ENCODE results near the gene TALDO1. TPM values are rescaled to one million over a fixed set of nuclear protein-coding genes. Genes with fewer than 3 reads are reported as not detected.

Gene TALDO1
- total RNA-seq, 1 experiment from 2014 or later = 173 TPM

DNA sequence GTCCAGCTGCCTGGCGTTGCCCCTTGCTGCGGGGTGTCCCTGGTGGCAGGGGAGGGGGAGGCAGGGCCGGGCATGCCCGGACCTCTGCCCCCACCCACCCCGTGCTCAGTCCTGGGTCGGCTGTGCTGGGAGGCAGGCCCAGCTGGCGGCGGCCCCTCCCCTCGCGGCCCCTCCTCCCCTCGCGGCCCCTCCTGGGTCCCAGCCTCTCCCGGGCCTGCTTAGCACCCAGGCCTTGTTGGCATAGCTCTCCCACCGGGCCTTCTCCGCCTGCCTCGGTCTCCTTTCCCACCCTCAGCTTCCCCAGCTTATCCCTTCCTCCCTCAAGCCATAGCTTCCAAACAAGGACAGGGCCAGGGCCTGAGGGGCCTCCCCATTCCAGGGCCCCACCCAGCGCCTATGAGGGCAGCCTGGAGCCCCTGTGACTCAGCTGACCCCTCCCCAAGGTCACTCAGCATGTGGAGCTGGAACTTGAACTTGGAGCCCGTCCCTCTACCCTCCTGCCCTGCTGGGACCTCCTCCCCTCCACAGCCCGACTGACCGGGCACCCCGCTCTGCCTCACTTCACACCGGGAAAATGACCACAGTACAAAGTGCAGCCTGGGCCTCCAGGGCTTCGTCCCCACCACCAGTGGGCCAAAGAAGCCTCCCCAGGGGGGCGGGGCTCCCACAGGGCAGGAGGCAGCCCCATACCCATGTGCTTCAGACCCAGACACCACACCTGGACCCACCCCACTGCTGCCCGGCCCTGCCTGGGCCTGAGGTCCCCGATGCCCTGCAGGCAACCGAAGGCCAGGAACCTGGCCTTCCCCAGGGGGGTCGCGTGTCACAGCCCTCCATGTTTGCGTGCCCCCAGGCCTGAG is 40.1 kb upstream of the TALDO1 start:
- no peak overlapping the region for H3K27ac ChIP-seq (ENCODE audit: low read depth, low read length, poor library complexity, severe bottlenecking)
- POLR2A ChIA-PET (ENCODE audit: low non-redundant PET) = no interaction called here
- TF ChIP-seq, protein P1, sequence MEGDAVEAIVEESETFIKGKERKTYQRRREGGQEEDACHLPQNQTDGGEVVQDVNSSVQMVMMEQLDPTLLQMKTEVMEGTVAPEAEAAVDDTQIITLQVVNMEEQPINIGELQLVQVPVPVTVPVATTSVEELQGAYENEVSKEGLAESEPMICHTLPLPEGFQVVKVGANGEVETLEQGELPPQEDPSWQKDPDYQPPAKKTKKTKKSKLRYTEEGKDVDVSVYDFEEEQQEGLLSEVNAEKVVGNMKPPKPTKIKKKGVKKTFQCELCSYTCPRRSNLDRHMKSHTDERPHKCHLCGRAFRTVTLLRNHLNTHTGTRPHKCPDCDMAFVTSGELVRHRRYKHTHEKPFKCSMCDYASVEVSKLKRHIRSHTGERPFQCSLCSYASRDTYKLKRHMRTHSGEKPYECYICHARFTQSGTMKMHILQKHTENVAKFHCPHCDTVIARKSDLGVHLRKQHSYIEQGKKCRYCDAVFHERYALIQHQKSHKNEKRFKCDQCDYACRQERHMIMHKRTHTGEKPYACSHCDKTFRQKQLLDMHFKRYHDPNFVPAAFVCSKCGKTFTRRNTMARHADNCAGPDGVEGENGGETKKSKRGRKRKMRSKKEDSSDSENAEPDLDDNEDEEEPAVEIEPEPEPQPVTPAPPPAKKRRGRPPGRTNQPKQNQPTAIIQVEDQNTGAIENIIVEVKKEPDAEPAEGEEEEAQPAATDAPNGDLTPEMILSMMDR (conservative IDR thresholded peaks at IDR 0.05; ENCODE audit: low read depth, low read length) = no peak
- no peak for TF ChIP-seq EZH2 (IDR thresholded peaks at IDR 0.05; ENCODE audit: borderline replicate concordance, low read depth, low read length, poor library complexity, severe bottlenecking)
- H3K27me3 ChIP-seq (replicated peaks; ENCODE audit: insufficient read depth, low read depth, low read length, poor library complexity) = no peaks in the 10 kb centered on the region
- intact Hi-C loops (cut with micrococcal nuclease; ENCODE audit: unreplicated experiment) = no loop called here
- no peak overlapping the region for H3K4me3 ChIP-seq (ENCODE audit: low read depth, low read length, poor library complexity, severe bottlenecking)
- BruUV-seq (replicated peaks) = no TSS peak
- no peaks in the 10 kb centered on the region for H3K4me1 ChIP-seq (ENCODE audit: insufficient read depth, low read length, poor library complexity, severe bottlenecking)
- no peaks in the 10 kb centered on the region for H3K36me3 ChIP-seq (ENCODE audit: insufficient read depth, low read length, poor library complexity, severe bottlenecking)
- DNase-seq (ENCODE audit: low spot score) = no peak
- no peaks in the 10 kb centered on the region for H3K9me3 ChIP-seq (ENCODE audit: low read depth, low read length, poor library complexity, severe bottlenecking)
- CTCF ChIA-PET = interaction anchor here (0.6 kb wide), 1 partner anchor 12 kb away, joined by 8 read pairs; the partner anchor contains the start of gene TMEM80

DNA sequence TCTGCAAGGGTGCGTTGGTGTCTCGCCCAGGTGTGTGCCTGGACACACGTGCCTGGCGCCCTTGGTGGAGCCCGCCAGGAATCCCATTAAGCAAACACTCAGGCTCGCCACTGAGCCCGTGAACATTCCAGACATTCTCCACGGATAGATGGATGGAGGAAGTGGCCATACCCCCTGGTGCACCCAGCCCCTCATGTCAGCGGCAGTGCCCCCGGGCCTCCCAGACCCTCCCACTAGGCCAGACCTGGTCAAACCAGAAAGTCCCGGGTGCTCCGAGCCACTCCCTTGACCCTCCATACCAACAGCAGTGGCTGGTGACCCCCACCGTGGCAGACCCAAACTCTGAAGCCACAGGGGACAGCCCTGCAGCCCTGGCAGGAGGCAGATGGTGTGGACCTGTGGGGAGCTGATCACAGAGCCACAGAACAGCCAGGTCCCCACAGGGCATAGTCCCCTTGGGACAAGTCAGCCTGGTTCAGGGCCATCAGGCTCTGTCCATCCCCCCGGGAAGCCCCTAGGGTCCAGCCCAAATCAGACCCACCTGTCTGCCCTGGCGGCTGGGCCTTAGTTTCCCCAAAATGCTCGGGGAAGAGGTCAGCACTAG is 39.3 kb upstream of the TALDO1 start:
- no peaks in the 10 kb centered on the region for H3K9me3 ChIP-seq (ENCODE audit: low read depth, low read length, poor library complexity, severe bottlenecking)
- H3K27me3 ChIP-seq (replicated peaks; ENCODE audit: insufficient read depth, low read depth, low read length, poor library complexity) = no peaks in the 10 kb centered on the region
- H3K27ac ChIP-seq (ENCODE audit: low read depth, low read length, poor library complexity, severe bottlenecking) = no peak overlapping the region
- no peaks in the 10 kb centered on the region for H3K36me3 ChIP-seq (ENCODE audit: insufficient read depth, low read length, poor library complexity, severe bottlenecking)
- no peak overlapping the region for H3K4me3 ChIP-seq (ENCODE audit: low read depth, low read length, poor library complexity, severe bottlenecking)
- TF ChIP-seq EZH2 (IDR thresholded peaks at IDR 0.05; ENCODE audit: borderline replicate concordance, low read depth, low read length, poor library complexity, severe bottlenecking) = no peak
- TF ChIP-seq, protein P1 (conservative IDR thresholded peaks at IDR 0.05; ENCODE audit: low read depth, low read length) = no peak
- intact Hi-C loops (cut with micrococcal nuclease; ENCODE audit: unreplicated experiment) = no loop called here
- DNase-seq (ENCODE audit: low spot score) = no peak
- CTCF ChIA-PET = interaction anchor here (0.6 kb wide), 1 partner anchor 12 kb away, joined by 8 read pairs; the partner anchor contains the start of gene TMEM80
- no TSS peak for BruUV-seq (replicated peaks)
- no peaks in the 10 kb centered on the region for H3K4me1 ChIP-seq (ENCODE audit: insufficient read depth, low read length, poor library complexity, severe bottlenecking)
- POLR2A ChIA-PET (ENCODE audit: low non-redundant PET) = no interaction called here

GRCh38 chr11:708511-708910 is 38.8 kb upstream of the TALDO1 start:
- no peak overlapping the region for H3K27ac ChIP-seq (ENCODE audit: low read depth, low read length, poor library complexity, severe bottlenecking)
- intact Hi-C loops (cut with micrococcal nuclease; ENCODE audit: unreplicated experiment) = no loop called here
- TF ChIP-seq, protein P1 (conservative IDR thresholded peaks at IDR 0.05; ENCODE audit: low read depth, low read length) = no peak
- TF ChIP-seq EZH2 (IDR thresholded peaks at IDR 0.05; ENCODE audit: borderline replicate concordance, low read depth, low read length, poor library complexity, severe bottlenecking) = no peak
- H3K9me3 ChIP-seq (ENCODE audit: low read depth, low read length, poor library complexity, severe bottlenecking) = no peaks in the 10 kb centered on the region
- no TSS peak for BruUV-seq (replicated peaks)
- DNase-seq (ENCODE audit: low spot score) = no peak
- H3K36me3 ChIP-seq (ENCODE audit: insufficient read depth, low read length, poor library complexity, severe bottlenecking) = no peaks in the 10 kb centered on the region
- no peak overlapping the region for H3K4me3 ChIP-seq (ENCODE audit: low read depth, low read length, poor library complexity, severe bottlenecking)
- POLR2A ChIA-PET (ENCODE audit: low non-redundant PET) = no interaction called here
- no peaks in the 10 kb centered on the region for H3K4me1 ChIP-seq (ENCODE audit: insufficient read depth, low read length, poor library complexity, severe bottlenecking)
- H3K27me3 ChIP-seq (replicated peaks; ENCODE audit: insufficient read depth, low read depth, low read length, poor library complexity) = no peaks in the 10 kb centered on the region
- CTCF ChIA-PET = no interaction called here
